Smooth muscle cell (in vitro differentiated cells): ENCODE measurements around the gene PDZRN4. TPM values are rescaled to one million over a fixed set of nuclear protein-coding genes. Genes with fewer than 3 reads are reported as not detected.

Source experiments
- DNase-seq: peaks from one replicate; lab custom pipeline; 2025; ENCODE audit not compliant: unreplicated experiment; lab: John Stamatoyannopoulos, UW
- H2AFZ ChIP-seq: fragments of 200-600 bp; sonication (generic); 2 replicates; pipeline ENCODE4 v1.6.0; 2016; ENCODE audit warnings: antibody characterized with exemption, low read depth, mild to moderate bottlenecking
- H3F3A ChIP-seq: fragments of 200-600 bp; sonication (generic); 2 replicates; pipeline ENCODE4 v1.6.0; 2017; ENCODE audit warnings: antibody characterized with exemption, low read depth
- H3K27ac ChIP-seq: fragments of 200-600 bp; sonication (generic); 2 replicates; pipeline ENCODE4 v1.5.1; 2016; ENCODE audit warnings: low read depth, mild to moderate bottlenecking
- H3K27me3 ChIP-seq: fragments of 200-600 bp; sonication (generic); 2 replicates; pipeline ENCODE4 v1.6.1; 2016; ENCODE audit warnings: low read depth, mild to moderate bottlenecking
- H3K36me3 ChIP-seq: fragments of 200-600 bp; sonication (generic); 2 replicates; pipeline ENCODE4 v1.5.1; 2016; ENCODE audit warnings: low read depth
- H3K4me1 ChIP-seq: fragments of 200-600 bp; sonication (generic); 2 replicates; pipeline ENCODE4 v1.5.1; 2016; ENCODE audit warnings: low read depth
- H3K4me2 ChIP-seq: fragments of 200-600 bp; sonication (generic); 2 replicates; pipeline ENCODE4 v1.6.0; 2016; ENCODE audit warnings: mild to moderate bottlenecking
- H3K4me3 ChIP-seq: fragments of 200-600 bp; sonication (generic); 2 replicates; pipeline ENCODE4 v1.5.1; 2016; ENCODE audit warnings: mild to moderate bottlenecking
- H3K79me2 ChIP-seq: fragments of 200-600 bp; sonication (generic); 2 replicates; pipeline ENCODE4 v1.6.0; 2016; ENCODE audit warnings: low read depth, mild to moderate bottlenecking
- H3K9ac ChIP-seq: fragments of 200-600 bp; sonication (generic); 2 replicates; pipeline ENCODE4 v1.6.0; 2016; ENCODE audit warnings: low read depth
- H3K9me3 ChIP-seq: fragments of 200-600 bp; sonication (generic); replicated peaks from 2 replicates; pipeline ENCODE4 v1.5.1; 2016; ENCODE audit warnings: low read depth
- H4K20me1 ChIP-seq: fragments of 200-600 bp; sonication (generic); 2 replicates; pipeline ENCODE4 v1.6.0; 2016; ENCODE audit warnings: low read depth
- WGBS: methylation state at CpG from one replicate; pipeline ENCODE4 v1.1.7; 2016; ENCODE audit warnings: low lambda C conversion rate; 5-methylcytosine and 5-hydroxymethylcytosine counted together
- polyA plus RNA-seq: library from polyadenylated mRNA; unstranded; fragments of >200 nt; fragmentation: Nextera tagmentation; extraction: Ambion mirVana; gene quantifications from 2 replicates; pipeline ENCODE4 v1.2.1, GENCODE V29; 2016
- total RNA-seq: library from RNA; depleted of rRNA; stranded (reverse); fragments of >200 nt; gene quantifications from 2 replicates; pipeline ENCODE4 v1.2.3, GENCODE V29; 2014
- TF ChIP-seq, protein P1 (sequence below): fragments of 200-600 bp; sonication (generic); IDR thresholded peaks from 2 replicates; pipeline ENCODE4 v1.5.1; 2017; ENCODE audit warnings: borderline replicate concordance, mild to moderate bottlenecking, antibody characterized with exemption; ENCODE audit not compliant: insufficient read depth, poor library complexity, severe bottlenecking

Gene PDZRN4
- total and polyA plus RNA-seq, 2 experiments from 2014 or later, result 4.7 to 5.4 TPM

- peaks cover 45% of the 10 kb centered on the region for H3K27me3 ChIP-seq
- DNase-seq, result no peak
- H4K20me1 ChIP-seq, result no peaks in the 10 kb centered on the region
- H3K4me2 ChIP-seq, result no peak overlapping the region
- no peak overlapping the region for H2AFZ ChIP-seq
- peaks cover 12% of the 10 kb centered on the region for H3K4me1 ChIP-seq
- no peaks in the 10 kb centered on the region for H3F3A ChIP-seq
- H3K36me3 ChIP-seq, result no peaks in the 10 kb centered on the region
- no peak overlapping the region for H3K9ac ChIP-seq
- no peak overlapping the region for H3K4me3 ChIP-seq
- no peak overlapping the region for H3K27ac ChIP-seq
- H3K79me2 ChIP-seq, result no peaks in the 10 kb centered on the region
- H3K9me3 ChIP-seq, result no peaks in the 10 kb centered on the region
- TF ChIP-seq, protein P1, sequence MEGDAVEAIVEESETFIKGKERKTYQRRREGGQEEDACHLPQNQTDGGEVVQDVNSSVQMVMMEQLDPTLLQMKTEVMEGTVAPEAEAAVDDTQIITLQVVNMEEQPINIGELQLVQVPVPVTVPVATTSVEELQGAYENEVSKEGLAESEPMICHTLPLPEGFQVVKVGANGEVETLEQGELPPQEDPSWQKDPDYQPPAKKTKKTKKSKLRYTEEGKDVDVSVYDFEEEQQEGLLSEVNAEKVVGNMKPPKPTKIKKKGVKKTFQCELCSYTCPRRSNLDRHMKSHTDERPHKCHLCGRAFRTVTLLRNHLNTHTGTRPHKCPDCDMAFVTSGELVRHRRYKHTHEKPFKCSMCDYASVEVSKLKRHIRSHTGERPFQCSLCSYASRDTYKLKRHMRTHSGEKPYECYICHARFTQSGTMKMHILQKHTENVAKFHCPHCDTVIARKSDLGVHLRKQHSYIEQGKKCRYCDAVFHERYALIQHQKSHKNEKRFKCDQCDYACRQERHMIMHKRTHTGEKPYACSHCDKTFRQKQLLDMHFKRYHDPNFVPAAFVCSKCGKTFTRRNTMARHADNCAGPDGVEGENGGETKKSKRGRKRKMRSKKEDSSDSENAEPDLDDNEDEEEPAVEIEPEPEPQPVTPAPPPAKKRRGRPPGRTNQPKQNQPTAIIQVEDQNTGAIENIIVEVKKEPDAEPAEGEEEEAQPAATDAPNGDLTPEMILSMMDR, result no peak
Measured at GRCh38 chr12:41184864-41185263, 3.3 kb upstream of the PDZRN4 start.

GRCh38 chr12:41186026-41186425 is 2.1 kb upstream of the PDZRN4 start:
- no peak for DNase-seq
- Histone ChIP-seq H3K36me3 (no peaks in the 10 kb centered on the region), H3K4me2 (no peak overlapping the region), H3K4me3 (no peak overlapping the region), H3K4me1 (peaks cover 12% of the 10 kb centered on the region), H2AFZ (no peak overlapping the region), H3K79me2 (no peaks in the 10 kb centered on the region), H3K27ac (no peak overlapping the region), H3F3A (no peaks in the 10 kb centered on the region), H3K9ac (no peak overlapping the region), H3K9me3 (no peaks in the 10 kb centered on the region), H3K27me3 (peaks cover 56% of the 10 kb centered on the region), H4K20me1 (no peaks in the 10 kb centered on the region)
- 62% methylated on average over 3 of the region's 3 CpGs for WGBS
- TF ChIP-seq, protein P1, result no peak

- Histone ChIP-seq H3K36me3 (no peaks in the 10 kb centered on the region), H3K4me1 (peaks cover 12% of the 10 kb centered on the region), H3K9ac (no peak overlapping the region), H3K4me3 (peak overlapping the region; percentile 45), H3K4me2 (peak overlapping the region; percentile 86), H2AFZ (peak overlapping the region; percentile 79), H3K27ac (no peak overlapping the region), H3F3A (no peaks in the 10 kb centered on the region), H3K9me3 (no peaks in the 10 kb centered on the region), H3K27me3 (peaks cover 75% of the 10 kb centered on the region), H4K20me1 (no peaks in the 10 kb centered on the region), H3K79me2 (no peaks in the 10 kb centered on the region)
- TF ChIP-seq, protein P1, result no peak
- no peak for DNase-seq
- 13% methylated on average over 16 of the region's 49 CpGs for WGBS
Measured at GRCh38 chr12:41188841-41189394, 798 bp downstream of the PDZRN4 start.
